Measurements from ENCODE around the gene F10.

F10 gene

GRCh38 chr13:113162783-113163685, 40.4 kb downstream of the F10 start:
- no peak for FAIRE-seq
- no peak for DNase-seq (ENCODE audit: extremely low spot score, insufficient read length, low read depth)

GRCh38 chr13:113164492-113164891, 41.9 kb downstream of the F10 start:
- DNase-seq (ENCODE audit: extremely low spot score, insufficient read length, low read depth), result no peak

GRCh38 chr13:113166266-113166665, 43.7 kb downstream of the F10 start:
- FAIRE-seq (no peak), DNase-seq (ENCODE audit: extremely low spot score, insufficient read length, low read depth) (no peak)

More at GRCh38 chr13:113164492-113164891, 41.9 kb downstream of the F10 start:
- no peak for FAIRE-seq

GRCh38 chr13:113166681-113167080, 44.1 kb downstream of the F10 start:
- no peak for FAIRE-seq
- DNase-seq (ENCODE audit: extremely low spot score, insufficient read length, low read depth), result no peak

GRCh38 chr13:113167155-113167554, 44.6 kb downstream of the F10 start:
- FAIRE-seq, result no peak

GRCh38 chr13:113167575-113167974, 45.0 kb downstream of the F10 start:
- no peak for DNase-seq (ENCODE audit: extremely low spot score, insufficient read length, low read depth)
- FAIRE-seq, result no peak

More at GRCh38 chr13:113167155-113167554, 44.6 kb downstream of the F10 start:
- no peak for DNase-seq (ENCODE audit: extremely low spot score, insufficient read length, low read depth)

GRCh38 chr13:113168211-113168610, 45.6 kb downstream of the F10 start:
- FAIRE-seq, result no peak
- DNase-seq (ENCODE audit: extremely low spot score, insufficient read length, low read depth), result no peak

- DNase-seq (ENCODE audit: extremely low spot score, insufficient read length, low read depth) (no peak), FAIRE-seq (no peak)
Observed at GRCh38 chr13:113169277-113170272, 47.0 kb downstream of the F10 start.

GRCh38 chr13:113170511-113170910, 47.9 kb downstream of the F10 start:
- no peak for FAIRE-seq
- no peak for DNase-seq (ENCODE audit: extremely low spot score, insufficient read length, low read depth)

GRCh38 chr13:113171250-113172125, 48.9 kb downstream of the F10 start:
- DNase-seq (ENCODE audit: extremely low spot score, insufficient read length, low read depth) (no peak), FAIRE-seq (no peak)

GRCh38 chr13:113172419-113172926, 49.9 kb downstream of the F10 start:
- DNase-seq (ENCODE audit: extremely low spot score, insufficient read length, low read depth) (no peak), FAIRE-seq (no peak)

GRCh38 chr13:113176280-113176679, 53.7 kb downstream of the F10 start:
- FAIRE-seq, result peak; percentile 24

GRCh38 chr13:113176822-113177221, 54.2 kb downstream of the F10 start:
- no peak for DNase-seq (ENCODE audit: extremely low spot score, insufficient read length, low read depth)
- no peak for FAIRE-seq

More at GRCh38 chr13:113176280-113176679, 53.7 kb downstream of the F10 start:
- DNase-seq (ENCODE audit: extremely low spot score, insufficient read length, low read depth), result no peak

GRCh38 chr13:113178070-113178895, 55.7 kb downstream of the F10 start:
- no peak for FAIRE-seq
- DNase-seq (ENCODE audit: extremely low spot score, insufficient read length, low read depth), result no peak

GRCh38 chr13:113178896-113179167, 56.2 kb downstream of the F10 start:
- FAIRE-seq (no peak), DNase-seq (ENCODE audit: extremely low spot score, insufficient read length, low read depth) (no peak)

- DNase-seq (ENCODE audit: extremely low spot score, insufficient read length, low read depth) (no peak), FAIRE-seq (no peak)
Observed at GRCh38 chr13:113179374-113180230, 57.0 kb downstream of the F10 start.

- FAIRE-seq (no peak), DNase-seq (ENCODE audit: extremely low spot score, insufficient read length, low read depth) (no peak)
Observed at GRCh38 chr13:113182046-113182445, 59.4 kb downstream of the F10 start.
